NCI-H82 treated with DMSO at 0.1 percent for 48 hours (cell line): ENCODE data around the gene KCTD5.
"Not testable (repeated sequence)": the region's sequence is repeated elsewhere in the genome, so short reads cannot be mapped to it uniquely, and the experiment has no call there.

Experiments used
- DNase-seq: peaks from one replicate; lab custom pipeline; 2025; ENCODE audit not compliant: unreplicated experiment; lab: John Stamatoyannopoulos, UW

Gene KCTD5

GRCh38 chr16:2721634-2722173 is 39.4 kb downstream of the KCTD5 start:
- not testable (repeated sequence) for DNase-seq

GRCh38 chr16:2724088-2724676 is 41.9 kb downstream of the KCTD5 start:
- DNase-seq, result no peak

- DNase-seq, result no peak
Measured at GRCh38 chr16:2724816-2725348, 42.6 kb downstream of the KCTD5 start.

- DNase-seq, result no peak
Measured at GRCh38 chr16:2726923-2727322, 44.6 kb downstream of the KCTD5 start.

GRCh38 chr16:2728034-2728433 is 45.7 kb downstream of the KCTD5 start:
- no peak for DNase-seq

GRCh38 chr16:2734844-2735515 is 52.7 kb downstream of the KCTD5 start:
- no peak for DNase-seq

GRCh38 chr16:2736476-2737237 is 54.3 kb downstream of the KCTD5 start:
- no peak for DNase-seq

- DNase-seq, result no peak
Measured at GRCh38 chr16:2737238-2737605, 54.9 kb downstream of the KCTD5 start.

GRCh38 chr16:2737895-2738418 is 55.6 kb downstream of the KCTD5 start:
- DNase-seq, result no peak

- DNase-seq, result no peak
Measured at GRCh38 chr16:2738615-2739014, 56.3 kb downstream of the KCTD5 start.

- no peak for DNase-seq
Measured at GRCh38 chr16:2739625-2740430, 57.5 kb downstream of the KCTD5 start.

- no peak for DNase-seq
Measured at GRCh38 chr16:2740476-2740875, 58.2 kb downstream of the KCTD5 start.

GRCh38 chr16:2741168-2741567 is 58.8 kb downstream of the KCTD5 start:
- no peak for DNase-seq

- no peak for DNase-seq
Measured at GRCh38 chr16:2742323-2743006, 60.1 kb downstream of the KCTD5 start.

- no peak for DNase-seq
Measured at GRCh38 chr16:2743007-2743810, 60.9 kb downstream of the KCTD5 start.

GRCh38 chr16:2744711-2745110 is 62.4 kb downstream of the KCTD5 start:
- no peak for DNase-seq

- no peak for DNase-seq
Measured at GRCh38 chr16:2745116-2745890, 63.0 kb downstream of the KCTD5 start.

- no peak for DNase-seq
Measured at GRCh38 chr16:2745961-2746360, 63.6 kb downstream of the KCTD5 start.
